Dermis microvascular lymphatic vessel endothelial cell (primary cell): ENCODE measurements around the gene CEMIP2. TPM values are rescaled to one million over a fixed set of nuclear protein-coding genes. Genes with fewer than 3 reads are reported as not detected.
"Not testable (repeated sequence)": the region's sequence is repeated elsewhere in the genome, so short reads cannot be mapped to it uniquely, and the experiment has no call there.

Experiments used
- DNase-seq, 2 donors: peaks; one replicate each; pipeline versions ENCODE4 v3.0.0 to v3.0.0-alpha.2; 2010; ENCODE audit warnings: low read depth in 2 of 2
- total RNA-seq: library from RNA; depleted of rRNA; stranded (reverse); fragments of >200 nt; gene quantifications from 2 replicates; pipeline ENCODE4 v1.2.1, GENCODE V29; 2014

The CEMIP2 gene, protein sequence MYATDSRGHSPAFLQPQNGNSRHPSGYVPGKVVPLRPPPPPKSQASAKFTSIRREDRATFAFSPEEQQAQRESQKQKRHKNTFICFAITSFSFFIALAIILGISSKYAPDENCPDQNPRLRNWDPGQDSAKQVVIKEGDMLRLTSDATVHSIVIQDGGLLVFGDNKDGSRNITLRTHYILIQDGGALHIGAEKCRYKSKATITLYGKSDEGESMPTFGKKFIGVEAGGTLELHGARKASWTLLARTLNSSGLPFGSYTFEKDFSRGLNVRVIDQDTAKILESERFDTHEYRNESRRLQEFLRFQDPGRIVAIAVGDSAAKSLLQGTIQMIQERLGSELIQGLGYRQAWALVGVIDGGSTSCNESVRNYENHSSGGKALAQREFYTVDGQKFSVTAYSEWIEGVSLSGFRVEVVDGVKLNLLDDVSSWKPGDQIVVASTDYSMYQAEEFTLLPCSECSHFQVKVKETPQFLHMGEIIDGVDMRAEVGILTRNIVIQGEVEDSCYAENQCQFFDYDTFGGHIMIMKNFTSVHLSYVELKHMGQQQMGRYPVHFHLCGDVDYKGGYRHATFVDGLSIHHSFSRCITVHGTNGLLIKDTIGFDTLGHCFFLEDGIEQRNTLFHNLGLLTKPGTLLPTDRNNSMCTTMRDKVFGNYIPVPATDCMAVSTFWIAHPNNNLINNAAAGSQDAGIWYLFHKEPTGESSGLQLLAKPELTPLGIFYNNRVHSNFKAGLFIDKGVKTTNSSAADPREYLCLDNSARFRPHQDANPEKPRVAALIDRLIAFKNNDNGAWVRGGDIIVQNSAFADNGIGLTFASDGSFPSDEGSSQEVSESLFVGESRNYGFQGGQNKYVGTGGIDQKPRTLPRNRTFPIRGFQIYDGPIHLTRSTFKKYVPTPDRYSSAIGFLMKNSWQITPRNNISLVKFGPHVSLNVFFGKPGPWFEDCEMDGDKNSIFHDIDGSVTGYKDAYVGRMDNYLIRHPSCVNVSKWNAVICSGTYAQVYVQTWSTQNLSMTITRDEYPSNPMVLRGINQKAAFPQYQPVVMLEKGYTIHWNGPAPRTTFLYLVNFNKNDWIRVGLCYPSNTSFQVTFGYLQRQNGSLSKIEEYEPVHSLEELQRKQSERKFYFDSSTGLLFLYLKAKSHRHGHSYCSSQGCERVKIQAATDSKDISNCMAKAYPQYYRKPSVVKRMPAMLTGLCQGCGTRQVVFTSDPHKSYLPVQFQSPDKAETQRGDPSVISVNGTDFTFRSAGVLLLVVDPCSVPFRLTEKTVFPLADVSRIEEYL (N-terminal part only)
- 258 and 645 TPM in 2 replicates for total RNA-seq

DNA sequence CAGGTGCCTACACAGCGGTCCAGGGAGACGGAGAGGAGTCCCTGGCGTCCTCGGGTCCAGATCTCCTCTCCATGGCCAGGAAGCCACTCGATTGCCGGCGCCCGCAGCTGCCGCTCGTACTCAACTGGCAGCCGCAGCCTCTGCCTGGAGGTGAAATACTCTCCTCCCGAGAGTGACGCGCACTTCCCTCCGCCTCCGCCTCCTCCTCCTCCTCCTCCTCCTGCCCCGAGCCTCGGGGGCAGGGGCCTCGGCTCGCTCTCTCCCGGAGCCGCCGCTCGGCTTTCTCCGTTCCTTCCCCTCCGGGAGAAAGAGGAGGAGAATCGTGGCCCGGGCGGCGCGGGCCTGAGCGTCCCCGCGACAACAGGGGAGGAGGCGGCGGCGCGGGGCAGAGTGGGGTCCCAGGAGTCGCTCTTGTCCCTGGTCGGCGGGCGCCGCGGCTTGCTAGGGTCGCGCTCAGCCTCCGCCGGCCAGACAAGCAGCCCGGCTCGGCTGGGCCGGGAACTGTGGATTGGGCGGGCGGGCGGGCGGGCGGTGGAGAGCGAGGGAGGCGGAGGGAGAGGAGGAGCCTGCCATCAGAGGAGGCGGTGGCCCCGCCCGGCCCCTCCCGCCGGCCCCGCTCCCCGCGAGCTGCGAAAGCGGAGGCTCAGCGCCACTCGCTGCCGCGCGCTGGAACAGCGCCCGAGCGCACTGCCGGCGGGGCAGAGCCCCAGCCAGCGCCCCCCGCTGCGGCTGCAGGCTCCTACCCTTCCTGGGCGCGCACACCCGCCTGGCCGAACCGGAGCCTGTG lies at the start of gene CEMIP2:
CEMIP2 (minus strand) TSS at position 126 of the 787 bp plus-strand sequence. CDS start 18,140 bp downstream, outside the sequence.
- peak; percentile 71 to 92 for DNase-seq

DNA sequence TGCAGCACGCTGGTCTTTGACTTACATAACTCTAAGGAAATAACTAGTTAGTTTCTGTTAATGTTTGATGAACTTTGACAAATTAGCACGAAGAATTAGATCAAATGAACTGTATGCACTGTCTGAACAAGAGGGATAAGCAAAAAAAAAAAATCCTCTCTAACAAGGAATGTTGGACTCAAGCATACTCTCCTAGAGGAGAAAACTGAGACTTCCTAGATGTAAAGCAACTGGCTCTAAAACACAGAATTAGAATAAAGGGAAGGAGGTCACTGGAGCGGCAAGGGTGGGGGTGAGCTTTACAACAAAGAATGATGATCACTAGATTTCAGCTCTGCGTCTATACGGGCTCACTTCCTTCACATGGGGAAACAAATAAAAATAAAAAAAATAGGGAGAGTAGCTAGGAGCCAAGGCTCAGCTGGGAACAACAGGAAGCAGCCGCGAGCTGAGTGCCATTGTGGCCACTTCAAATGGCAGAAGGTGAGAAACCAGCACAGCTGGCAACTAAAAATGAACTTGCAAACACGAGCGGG lies 48.7 kb upstream of the CEMIP2 start:
- peak; percentile 69 to 78 for DNase-seq

DNA sequence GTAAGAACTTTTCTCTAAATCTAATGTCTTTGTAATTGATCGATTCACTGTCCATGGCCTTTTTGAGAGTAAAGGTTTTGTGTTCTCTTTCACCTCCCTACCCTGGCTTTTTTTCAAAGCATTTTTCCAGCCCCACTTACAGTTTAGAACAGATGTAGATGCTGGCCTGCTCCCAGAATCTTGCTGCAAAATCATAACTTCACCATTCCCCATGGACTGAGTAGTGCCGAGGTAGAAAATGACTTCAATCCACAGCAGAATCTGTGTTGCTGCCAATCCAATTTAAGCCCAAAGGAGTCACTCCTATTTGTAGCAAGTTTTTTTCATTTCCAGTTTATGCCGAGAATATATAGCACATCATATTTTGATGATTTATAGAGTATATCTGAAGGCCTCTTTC lies 46.5 kb upstream of the CEMIP2 start:
- DNase-seq: no peak

DNA sequence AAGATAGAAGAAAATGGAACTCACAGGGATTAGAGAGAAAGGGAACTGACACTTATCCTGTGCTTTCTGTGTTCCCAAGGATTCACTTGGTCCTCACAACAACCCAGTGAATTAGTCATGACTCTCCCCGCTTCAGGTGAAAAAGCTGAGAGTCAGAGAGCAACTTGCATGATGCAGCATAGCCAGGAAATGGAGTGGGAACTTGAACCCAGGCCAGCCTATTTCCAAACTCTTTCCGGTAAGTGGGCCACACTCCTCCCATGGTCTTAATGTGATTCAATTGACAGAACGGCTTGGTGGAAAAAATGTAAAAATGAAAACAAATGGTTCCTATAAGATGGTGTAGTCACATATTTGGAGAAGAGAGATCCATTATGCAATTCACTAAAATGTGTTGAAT lies 45.9 kb upstream of the CEMIP2 start:
- DNase-seq: peak; percentile 51 to 80

DNA sequence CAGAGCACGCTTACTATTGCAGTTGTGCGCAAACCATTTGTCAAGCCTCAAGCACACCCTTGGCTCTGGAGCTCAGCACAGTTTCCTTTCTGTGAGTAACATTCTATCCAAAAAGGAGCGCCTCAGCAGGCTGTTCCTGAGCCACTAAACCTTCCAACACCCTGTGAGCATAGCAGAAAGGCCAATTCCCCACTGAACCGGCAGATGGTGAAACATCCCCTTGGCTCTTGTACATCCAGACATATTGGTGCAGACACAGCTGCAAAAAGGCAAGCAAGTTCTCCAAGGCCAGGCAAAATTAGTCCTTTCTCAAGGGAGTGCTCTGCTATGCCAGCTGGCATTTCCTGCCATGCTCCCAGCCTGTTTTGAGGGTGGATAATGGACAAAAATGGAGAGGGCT lies 44.1 kb upstream of the CEMIP2 start:
- DNase-seq: peak in 1 of 2 donors; percentile 15

DNA sequence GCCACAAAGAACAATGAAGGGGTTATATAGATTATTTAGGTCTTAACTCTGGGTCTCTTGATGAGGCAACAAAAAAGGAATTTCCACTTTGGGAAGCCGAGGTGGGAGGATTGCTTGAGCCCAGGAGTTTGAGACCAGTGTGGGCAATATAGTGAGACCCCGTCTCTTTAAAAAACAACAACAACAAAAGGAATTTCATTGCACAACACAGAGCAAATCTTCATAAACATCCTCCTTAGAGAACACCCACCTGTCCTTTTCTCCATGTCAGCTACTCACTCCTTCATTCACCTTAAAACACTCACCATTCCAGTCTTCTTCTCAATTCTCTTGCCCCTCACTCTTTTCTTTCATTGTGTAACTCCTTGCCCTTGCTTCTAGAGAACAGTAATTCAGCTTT lies 39.8 kb upstream of the CEMIP2 start:
- DNase-seq: no peak

DNA sequence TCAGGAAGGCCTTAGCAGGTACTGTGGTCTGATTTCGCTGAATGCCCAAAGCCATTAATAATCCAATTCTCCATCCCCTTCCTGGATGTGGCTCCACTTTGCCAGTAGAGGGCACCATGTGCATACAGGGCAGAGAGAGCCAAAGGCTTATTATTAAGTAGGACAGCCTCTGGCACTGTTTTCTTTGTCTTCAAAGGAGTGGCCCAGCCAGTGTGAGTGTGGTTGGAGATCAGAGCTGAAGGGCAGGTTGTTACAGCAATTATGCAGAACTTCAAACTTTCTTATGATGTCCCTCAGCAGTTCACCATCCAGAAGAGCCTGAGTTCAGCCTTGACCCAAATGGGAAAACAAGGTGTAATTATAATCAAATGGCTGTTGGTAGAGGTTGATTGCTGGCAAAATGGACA lies 38.6 kb upstream of the CEMIP2 start:
- peak; percentile 57 to 79 for DNase-seq

DNA sequence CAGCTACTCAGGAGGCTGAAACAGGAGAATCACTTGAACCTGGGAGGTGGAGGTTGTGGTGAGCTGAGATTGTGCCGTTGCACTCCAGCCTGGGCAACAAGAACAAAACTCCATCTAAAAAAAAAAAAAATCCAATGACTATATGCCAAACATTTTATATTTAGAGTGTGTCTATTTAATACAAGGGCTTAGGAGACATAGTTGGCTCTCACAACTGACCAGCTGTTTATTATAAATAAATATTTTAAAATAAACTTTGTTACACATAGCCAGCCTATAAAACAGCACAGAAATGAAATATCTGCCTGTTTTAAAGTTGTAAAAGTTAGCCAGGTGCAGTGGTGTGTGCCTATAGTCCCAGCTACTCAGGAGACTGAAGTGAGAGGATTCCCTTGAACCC lies 36.8 kb upstream of the CEMIP2 start:
- DNase-seq: not testable (repeated sequence)

DNA sequence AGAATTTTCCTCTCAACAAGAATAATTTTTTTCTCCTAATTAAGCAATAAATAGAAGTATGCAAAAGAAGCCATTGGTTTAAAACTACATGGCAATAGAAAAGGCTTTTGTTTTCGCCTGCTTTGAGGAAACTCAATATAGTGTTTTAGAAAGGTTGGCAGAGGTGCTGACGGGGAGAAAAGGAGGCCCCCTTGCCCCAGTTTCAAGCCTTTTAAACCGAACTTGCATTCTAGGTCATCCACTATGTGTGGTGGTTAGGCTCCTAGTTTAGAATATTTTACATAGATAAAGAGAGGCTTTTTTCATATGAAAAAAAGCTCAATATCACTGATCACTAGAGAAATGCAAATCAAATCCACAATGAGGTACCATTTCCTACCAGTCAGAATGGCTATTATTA lies 33.5 kb upstream of the CEMIP2 start:
- DNase-seq: no peak

DNA sequence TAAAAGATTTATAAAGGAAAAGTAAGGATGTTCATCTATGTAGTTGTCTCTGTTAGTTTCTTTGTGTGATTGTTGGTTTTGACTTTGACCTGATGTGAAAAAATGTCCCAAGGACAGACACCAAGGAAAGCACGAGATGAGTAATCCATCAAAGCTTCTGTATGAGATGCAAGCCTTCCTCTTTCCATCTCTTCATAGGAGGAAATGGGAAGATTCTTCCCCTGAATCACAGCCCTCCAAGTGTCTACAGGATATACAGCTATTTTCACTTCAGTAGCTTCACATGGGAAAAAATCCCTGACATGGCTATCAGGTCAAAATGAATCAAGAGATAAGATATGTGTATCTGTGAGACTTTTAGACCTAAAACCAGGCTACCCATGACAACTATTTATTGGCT lies 29.0 kb upstream of the CEMIP2 start:
- no peak for DNase-seq

DNA sequence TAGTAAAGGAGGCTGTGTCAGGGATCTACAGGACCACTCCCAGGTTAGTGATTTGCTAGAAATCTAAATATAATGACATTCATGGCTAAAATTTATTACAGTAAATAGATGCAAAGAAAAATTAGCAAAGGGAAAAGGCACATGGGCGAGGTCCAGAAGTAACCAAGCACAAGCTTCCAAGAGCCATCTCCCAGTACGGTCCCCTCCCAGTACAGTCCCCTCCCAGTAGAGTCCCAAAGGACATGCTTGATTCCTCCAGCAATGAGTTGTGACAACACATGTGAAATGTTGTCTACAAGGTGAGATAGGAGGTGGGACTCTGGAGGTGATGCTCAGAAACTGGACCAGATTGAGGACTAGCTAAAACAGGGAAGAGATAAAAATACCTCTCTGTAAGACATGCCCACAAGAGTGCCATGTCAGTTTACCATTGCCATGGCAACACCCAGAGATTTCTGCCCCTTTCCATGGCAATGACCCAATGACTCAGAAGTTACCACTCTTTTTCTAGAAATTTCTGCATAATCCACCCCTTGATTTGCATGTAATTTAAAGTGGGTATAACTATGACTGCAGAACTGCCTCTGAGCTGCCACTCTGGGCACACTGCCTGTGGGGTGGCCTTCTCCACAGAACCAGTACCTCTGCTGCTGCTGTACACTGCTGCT lies 27.9 kb upstream of the CEMIP2 start:
- no peak for DNase-seq

DNA sequence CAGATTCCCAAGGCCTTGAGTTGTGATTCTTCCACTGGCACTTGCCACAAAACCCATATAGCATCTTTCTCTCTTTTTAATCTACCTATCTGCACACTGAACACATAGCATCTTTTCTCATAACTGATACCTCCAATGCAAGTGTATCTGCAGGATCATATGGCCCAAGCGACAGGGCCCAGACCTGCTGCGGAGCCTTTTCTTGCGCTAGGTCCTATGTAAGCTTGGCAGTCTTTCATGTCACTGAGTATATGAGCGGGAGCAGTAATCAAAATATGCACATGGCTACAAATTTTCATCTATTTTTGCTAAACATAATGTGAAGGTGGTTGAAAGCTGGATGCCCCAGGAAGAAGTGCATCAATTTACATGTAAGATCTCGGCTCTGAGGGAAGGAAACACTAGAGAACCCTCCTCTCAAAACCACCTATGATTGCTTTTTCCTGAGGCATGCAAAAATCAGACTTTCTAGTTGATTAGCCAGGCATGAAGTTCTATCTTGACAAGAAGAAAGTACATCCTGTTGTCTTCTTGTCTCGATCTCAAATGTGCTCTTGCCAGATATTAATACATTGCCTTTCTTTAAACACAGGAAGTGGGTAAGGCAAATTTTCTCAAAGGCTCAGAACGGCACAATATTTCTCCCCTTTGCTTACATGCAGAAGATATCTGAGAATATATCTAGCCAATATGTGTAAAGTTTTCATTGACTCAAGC lies 26.9 kb upstream of the CEMIP2 start:
- DNase-seq: no peak

DNA sequence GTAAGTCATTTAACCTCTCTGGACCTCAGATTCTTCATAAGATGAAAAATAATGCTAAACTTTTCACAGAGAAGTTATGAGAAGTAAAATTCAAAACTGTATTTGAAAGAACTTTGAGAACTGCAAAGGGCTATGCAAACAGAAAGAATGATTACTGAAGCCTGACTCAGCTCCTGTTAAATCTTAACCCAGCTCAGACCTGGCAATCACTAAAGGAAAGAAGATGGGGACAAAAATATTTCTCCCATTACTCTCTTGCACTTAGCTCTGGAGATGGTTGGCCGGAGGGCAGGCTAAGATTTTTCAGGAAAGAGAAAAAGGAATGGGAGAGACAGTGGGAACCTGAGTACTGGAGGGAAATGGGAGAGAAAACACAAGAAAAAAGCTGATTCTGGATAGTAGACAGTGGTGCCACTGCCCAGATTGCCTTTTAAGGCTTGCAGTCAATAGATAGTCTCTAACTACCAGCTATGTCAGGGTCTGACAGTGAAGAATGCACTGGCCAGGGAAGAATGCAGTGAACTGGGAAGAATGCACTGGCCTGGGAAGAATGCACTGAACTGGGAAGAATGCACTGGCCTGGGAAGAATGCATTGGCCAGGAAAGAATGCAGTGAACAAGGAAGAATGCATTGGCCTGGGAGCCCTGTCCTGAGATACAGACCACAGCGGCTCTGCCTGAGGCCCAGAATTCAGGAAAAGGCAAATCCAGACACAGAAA lies 25.2 kb upstream of the CEMIP2 start:
- DNase-seq: no peak

DNA sequence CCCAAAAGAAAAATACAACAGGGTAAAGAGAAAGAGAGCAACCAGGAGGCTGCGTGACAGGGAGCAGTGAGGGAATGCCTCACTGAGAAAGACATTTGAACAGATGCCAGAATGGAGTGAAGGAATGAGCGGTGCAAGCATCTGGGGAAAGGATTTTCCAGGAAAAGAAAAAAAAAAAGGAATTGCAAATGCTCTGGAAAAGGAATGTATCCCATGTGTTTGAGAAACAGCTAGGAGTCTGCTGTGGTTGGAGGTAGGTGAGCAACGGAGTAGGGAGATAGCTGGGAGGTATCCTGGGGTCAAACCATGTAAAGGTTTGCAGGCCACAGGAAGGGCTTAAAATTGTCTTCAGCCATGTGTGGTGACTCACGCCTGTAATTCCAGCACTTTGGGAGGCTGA lies 23.6 kb upstream of the CEMIP2 start:
- no peak for DNase-seq

DNA sequence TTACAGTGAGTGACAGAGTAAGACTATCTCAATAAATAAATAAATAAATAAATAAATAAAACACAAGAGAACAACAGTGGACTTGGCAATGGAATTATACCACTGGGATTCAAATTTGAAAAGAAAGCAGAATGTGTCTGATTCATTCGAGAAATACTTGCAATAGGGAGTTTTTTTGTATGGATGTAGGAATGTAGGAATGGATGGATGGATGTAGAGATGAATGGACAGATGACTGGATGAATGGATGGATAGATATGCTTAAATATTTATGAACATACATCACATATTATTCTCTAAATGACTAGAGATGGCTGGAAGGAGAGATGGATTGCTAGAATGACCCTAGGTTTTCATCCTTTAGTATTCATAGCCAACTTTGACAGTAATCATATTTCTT lies 22.0 kb upstream of the CEMIP2 start:
- DNase-seq: no peak

DNA sequence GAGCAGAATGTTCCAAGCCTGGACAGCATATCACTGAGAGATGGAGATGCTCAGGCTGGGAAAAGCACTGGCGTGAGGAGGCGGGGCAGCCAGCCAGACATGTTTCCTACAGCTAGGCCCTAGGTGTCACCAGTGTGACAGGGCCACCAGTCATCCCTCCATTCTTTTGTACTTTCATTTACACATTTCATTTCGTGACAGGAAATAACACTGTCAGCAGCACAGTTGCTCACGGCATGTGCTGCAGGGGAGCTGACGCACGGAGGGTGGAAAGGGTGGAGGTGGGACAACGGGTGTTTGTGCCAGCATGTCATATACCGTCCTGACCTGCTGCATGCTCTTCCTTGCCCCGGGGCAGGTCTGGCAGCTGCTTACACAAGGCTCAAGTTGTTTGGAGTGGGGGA lies 14.8 kb upstream of the CEMIP2 start:
- peak; percentile 55 to 88 for DNase-seq

DNA sequence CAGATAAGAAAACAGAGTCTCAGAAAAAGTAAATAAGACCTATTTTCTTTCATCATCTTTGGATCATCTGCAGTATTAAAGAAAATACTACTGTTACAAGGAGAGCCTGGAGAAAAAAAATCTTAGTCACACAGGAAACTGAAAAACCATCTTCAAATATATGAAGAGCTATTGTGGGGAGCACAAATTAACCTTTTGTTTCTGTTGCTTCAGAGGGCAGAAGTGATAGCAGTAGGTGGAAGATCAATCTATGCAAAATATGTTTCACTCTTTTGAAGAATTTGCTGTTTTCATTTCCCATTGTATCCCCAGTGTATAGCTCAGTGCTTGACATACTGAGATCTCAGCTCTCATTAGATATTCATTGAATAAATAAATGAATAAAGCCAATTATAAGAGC lies 13.1 kb upstream of the CEMIP2 start:
- DNase-seq: no peak

DNA sequence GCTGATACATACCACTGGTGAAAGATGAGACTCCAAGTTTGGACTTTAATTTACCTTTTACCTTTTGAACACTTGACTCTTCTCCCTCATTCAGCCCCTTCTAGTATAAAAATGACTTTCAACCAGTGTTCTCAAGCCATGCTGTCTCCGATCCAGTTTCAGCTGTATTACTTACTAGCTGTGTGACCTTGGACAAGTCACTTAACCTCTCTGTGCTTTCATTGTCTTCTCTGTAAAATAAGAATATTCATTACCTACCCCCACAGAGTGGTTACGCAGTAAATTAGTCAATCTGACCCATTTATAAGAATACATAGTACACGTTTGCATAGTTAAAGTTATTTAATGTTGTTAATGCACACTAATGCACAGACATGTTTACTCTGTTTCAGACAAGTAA lies 12.6 kb upstream of the CEMIP2 start:
- DNase-seq: no peak

DNA sequence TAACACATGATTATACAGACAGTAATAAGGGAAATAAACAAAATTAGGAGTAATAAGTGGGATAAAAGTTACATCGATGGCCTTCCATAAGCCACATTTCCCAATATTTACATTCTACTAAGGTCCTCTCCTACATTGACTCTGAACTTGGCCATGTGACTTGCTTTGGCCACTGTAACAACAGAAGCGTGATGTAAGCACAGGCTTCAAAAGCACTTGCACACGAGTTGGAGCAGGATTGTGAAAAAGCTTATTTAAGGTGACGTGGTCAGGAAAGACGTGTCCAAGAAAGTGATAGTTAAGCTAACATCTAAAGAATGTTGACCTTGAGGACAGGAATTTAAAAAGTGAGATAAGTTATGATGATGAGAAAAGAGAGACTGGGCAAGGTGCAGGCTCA lies 9.8 kb upstream of the CEMIP2 start:
- DNase-seq: no peak
